Subcutaneous abdominal adipose tissue (tissue), 5 donors: ENCODE measurements around the gene BCL2.

Experiments used
- H3K27ac ChIP-seq: one replicate; pipeline ENCODE4 v1.7.0; 2013; ENCODE audit warnings: low read depth, mild to moderate bottlenecking, inconsistent platforms, low read length, moderate library complexity
- H3K27me3 ChIP-seq, 5 donors: one replicate each; pipeline ENCODE4 v1.7.0; 2013; ENCODE audit warnings: low read length in 5 of 5, inconsistent platforms in 1 of 5; ENCODE audit not compliant: control insufficient read depth in 5 of 5, insufficient read depth in 4 of 5
- H3K36me3 ChIP-seq, 5 donors: one replicate each; pipeline ENCODE4 v1.7.0; 2013; ENCODE audit warnings: low read length in 5 of 5; ENCODE audit not compliant: control insufficient read depth in 5 of 5, insufficient read depth in 5 of 5
- H3K4me1 ChIP-seq, 5 donors: one replicate each; pipeline ENCODE4 v1.7.0; 2013; ENCODE audit warnings: low read length in 5 of 5, mild to moderate bottlenecking in 3 of 5, moderate library complexity in 1 of 5; ENCODE audit not compliant: control insufficient read depth in 5 of 5, insufficient read depth in 5 of 5
- H3K4me3 ChIP-seq, 5 donors: one replicate each; pipeline ENCODE4 v1.7.0; 2013; ENCODE audit warnings: low read length in 5 of 5, low read depth in 1 of 5
- H3K9ac ChIP-seq, 5 donors: one replicate each; pipeline ENCODE4 v1.7.0; 2013; ENCODE audit warnings: low read length in 5 of 5, mild to moderate bottlenecking in 4 of 5, moderate library complexity in 3 of 5
- H3K9me3 ChIP-seq, 5 donors: one replicate each; pipeline ENCODE4 v1.7.0; 2013; ENCODE audit warnings: low read length in 5 of 5; ENCODE audit not compliant: control insufficient read depth in 5 of 5
- donor health status: healthy.
- donor health status: healthy.
- donor health status: healthy.
- donor health status: healthy.
- donor health status: healthy.

The BCL2 gene

GRCh38 chr18:63317982-63318888 lies 1.3 kb downstream of the BCL2 start:
- H3K4me3 ChIP-seq = peak overlapping the region; percentile 78 to 94 (median 89)
- no peaks in the 10 kb centered on the region for H3K27me3 ChIP-seq
- no peaks in the 10 kb centered on the region for H3K9me3 ChIP-seq
- H3K27ac ChIP-seq = peak overlapping the region; percentile 95
- H3K36me3 ChIP-seq = no peaks in the 10 kb centered on the region
- H3K4me1 ChIP-seq = peaks cover 0 to 69% (median 61%) of the 10 kb centered on the region in 5 donors
- H3K9ac ChIP-seq = peak overlapping the region; percentile 2 to 89 (median 82)

- Histone ChIP-seq H3K27ac (peak overlapping the region; percentile 95), H3K4me3 (peak overlapping the region; percentile 78 to 94 (median 89)), H3K4me1 (peaks cover 0 to 71% (median 62%) of the 10 kb centered on the region in 5 donors), H3K9ac (peak overlapping the region; percentile 2 to 89 (median 82)), H3K9me3 (no peaks in the 10 kb centered on the region), H3K36me3 (no peaks in the 10 kb centered on the region), H3K27me3 (no peaks in the 10 kb centered on the region)
These were observed 2.0 kb downstream of the BCL2 start for GRCh38 chr18:63317556-63317946.

- no peaks in the 10 kb centered on the region for H3K27me3 ChIP-seq
- H3K27ac ChIP-seq = peak overlapping the region; percentile 95
- H3K4me3 ChIP-seq = peak overlapping the region; percentile 78 to 94 (median 89)
- H3K4me1 ChIP-seq = peaks cover 0 to 70% (median 66%) of the 10 kb centered on the region in 5 donors
- H3K9ac ChIP-seq = peak overlapping the region; percentile 19 to 89 (median 82)
- no peaks in the 10 kb centered on the region for H3K9me3 ChIP-seq
- no peaks in the 10 kb centered on the region for H3K36me3 ChIP-seq
These were observed 2.7 kb downstream of the BCL2 start for GRCh38 chr18:63316612-63317555.

GRCh38 chr18:63315876-63316275 lies 3.7 kb downstream of the BCL2 start:
- Histone ChIP-seq H3K9ac (peak overlapping the region in 3 of 5 donors; percentile 17 to 85 (median 54)), H3K9me3 (no peaks in the 10 kb centered on the region), H3K27ac (peak overlapping the region; percentile 95), H3K27me3 (no peaks in the 10 kb centered on the region), H3K4me1 (peaks cover 0 to 74% (median 64%) of the 10 kb centered on the region in 5 donors), H3K36me3 (no peaks in the 10 kb centered on the region), H3K4me3 (peak overlapping the region in 3 of 5 donors; percentile 18 to 92 (median 28))

GRCh38 chr18:63315131-63315662 lies 4.4 kb downstream of the BCL2 start:
- Histone ChIP-seq H3K27ac (peak overlapping the region; percentile 95), H3K9me3 (no peaks in the 10 kb centered on the region), H3K27me3 (no peaks in the 10 kb centered on the region), H3K9ac (peak overlapping the region in 3 of 5 donors; percentile 22 to 85 (median 36)), H3K36me3 (no peaks in the 10 kb centered on the region), H3K4me3 (peak overlapping the region in 4 of 5 donors; percentile 7 to 53 (median 20)), H3K4me1 (peaks cover 0 to 68% (median 61%) of the 10 kb centered on the region in 5 donors)

DNA sequence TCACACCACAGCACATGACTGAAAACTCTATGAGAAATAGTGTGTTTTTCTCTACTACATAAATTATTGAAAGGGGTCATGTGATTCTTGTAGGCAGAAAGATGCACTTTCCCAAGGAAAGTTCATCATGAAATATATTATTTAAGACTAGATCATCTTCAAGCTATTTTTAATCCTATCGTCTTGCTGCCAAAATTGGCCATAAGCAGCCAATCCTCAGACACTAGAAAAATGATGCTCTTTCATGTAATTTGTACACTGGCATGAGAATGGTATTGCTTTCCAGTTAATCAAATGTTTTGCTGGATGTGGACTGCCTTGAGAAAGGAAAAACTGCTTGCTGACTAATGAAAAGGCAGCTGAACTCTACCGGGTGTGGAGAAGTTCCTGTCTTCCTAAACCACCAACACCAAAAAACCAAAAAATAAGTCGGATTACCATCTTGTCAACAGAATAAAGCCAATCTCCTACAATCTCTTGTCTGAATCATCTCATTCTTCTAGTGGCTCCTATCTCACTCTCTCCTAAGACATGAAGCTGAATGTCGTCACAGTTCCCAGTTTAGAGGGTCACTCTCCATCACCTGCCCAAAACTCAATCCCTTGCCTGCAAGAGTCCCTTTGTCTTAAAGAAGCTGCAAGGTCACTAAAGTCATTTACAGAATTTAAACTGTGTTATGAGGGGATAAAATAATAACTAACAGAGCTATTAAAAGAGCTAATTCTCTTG lies 5.3 kb downstream of the BCL2 start:
- H3K27ac ChIP-seq = peak overlapping the region; percentile 95
- peaks cover 0 to 68% (median 64%) of the 10 kb centered on the region in 5 donors for H3K4me1 ChIP-seq
- H3K4me3 ChIP-seq = peak overlapping the region in 2 of 5 donors; percentile 3 to 13
- peak overlapping the region in 2 of 5 donors; percentile 6 to 26 for H3K9ac ChIP-seq
- H3K27me3 ChIP-seq = no peaks in the 10 kb centered on the region
- no peaks in the 10 kb centered on the region for H3K36me3 ChIP-seq
- H3K9me3 ChIP-seq = no peaks in the 10 kb centered on the region

DNA sequence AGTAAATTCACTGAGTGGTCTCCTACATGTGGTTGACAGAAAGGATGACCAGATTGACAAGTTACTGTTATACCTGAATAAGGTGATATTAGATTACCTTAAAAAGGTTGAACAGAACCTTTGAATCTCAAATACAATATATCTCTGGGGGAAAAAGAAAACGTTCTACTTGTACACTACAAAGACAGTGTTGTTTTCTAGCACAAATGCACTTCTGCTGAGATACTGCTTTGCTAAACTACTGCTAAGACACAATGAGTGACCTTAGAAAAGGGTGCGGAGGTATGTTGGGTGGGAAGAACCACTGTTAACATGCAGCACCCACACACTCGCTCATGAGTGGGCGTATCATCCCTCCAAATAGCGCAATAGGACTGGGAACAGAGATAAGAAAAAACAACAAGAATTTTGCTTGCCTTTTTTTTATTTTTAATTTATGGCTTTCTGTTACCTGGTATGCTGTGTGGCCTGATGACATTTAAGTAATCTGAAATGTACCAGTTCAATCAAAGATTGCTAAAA lies 6.1 kb downstream of the BCL2 start:
- peak overlapping the region in 1 of 5 donors; percentile 37 for H3K9ac ChIP-seq
- no peak overlapping the region for H3K4me3 ChIP-seq
- peak overlapping the region; percentile 95 for H3K27ac ChIP-seq
- no peaks in the 10 kb centered on the region for H3K36me3 ChIP-seq
- H3K9me3 ChIP-seq = no peaks in the 10 kb centered on the region
- H3K4me1 ChIP-seq = peaks cover 0 to 65% (median 61%) of the 10 kb centered on the region in 5 donors
- no peaks in the 10 kb centered on the region for H3K27me3 ChIP-seq

DNA sequence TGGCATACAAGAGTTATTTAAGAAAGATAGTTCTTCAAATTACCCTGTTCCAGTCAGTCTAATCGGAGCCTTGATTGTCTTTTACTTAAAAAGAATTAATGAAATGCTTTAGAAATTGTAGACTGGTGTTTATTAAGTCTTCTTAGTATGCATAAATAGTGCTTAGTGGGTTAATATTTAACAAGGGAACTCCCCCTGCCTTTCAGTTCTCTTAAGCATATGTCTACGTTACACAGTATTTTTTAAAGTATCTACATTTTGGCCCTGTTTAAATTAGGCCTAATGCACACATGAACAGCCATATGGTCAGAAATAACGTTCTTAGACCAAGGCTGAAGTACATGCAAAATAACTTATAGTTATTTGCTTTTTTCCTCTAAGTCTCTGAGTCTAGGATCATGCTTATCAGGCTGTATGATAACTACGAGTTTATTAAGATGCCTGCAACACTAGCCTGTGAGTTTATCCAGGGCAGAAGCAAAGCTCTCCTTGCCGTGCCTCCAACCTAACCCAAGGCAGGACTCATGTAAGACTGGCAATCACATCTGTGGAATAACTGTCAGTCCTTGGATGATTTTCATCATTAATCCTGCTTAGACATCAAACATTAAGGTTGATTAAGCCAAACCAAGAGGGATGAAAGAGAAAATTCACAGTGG lies 6.7 kb downstream of the BCL2 start:
- H3K27ac ChIP-seq = peak overlapping the region; percentile 52
- H3K9ac ChIP-seq = peak overlapping the region in 1 of 5 donors; percentile 37
- no peaks in the 10 kb centered on the region for H3K27me3 ChIP-seq
- peak overlapping the region in 1 of 5 donors; percentile 4 for H3K4me3 ChIP-seq
- no peaks in the 10 kb centered on the region for H3K9me3 ChIP-seq
- H3K36me3 ChIP-seq = no peaks in the 10 kb centered on the region
- H3K4me1 ChIP-seq = peaks cover 0 to 60% (median 55%) of the 10 kb centered on the region in 5 donors
